Hematopoietic multipotent progenitor cell treated with erythropoietin and hydrocortisone succinate and interleukin-3 and kit ligand, for 15 days (in vitro differentiated cells): Measurements from ENCODE around the gene DAZAP1.

Experiments used
- DNase-seq: peaks from one replicate; pipeline ENCODE4 v3.0.0-alpha.2; 2015; ENCODE audit warnings: low spot score

The DAZAP1 gene

GRCh38 chr19:1394252-1395193, 12.9 kb upstream of the DAZAP1 start:
- no peak for DNase-seq

DNA sequence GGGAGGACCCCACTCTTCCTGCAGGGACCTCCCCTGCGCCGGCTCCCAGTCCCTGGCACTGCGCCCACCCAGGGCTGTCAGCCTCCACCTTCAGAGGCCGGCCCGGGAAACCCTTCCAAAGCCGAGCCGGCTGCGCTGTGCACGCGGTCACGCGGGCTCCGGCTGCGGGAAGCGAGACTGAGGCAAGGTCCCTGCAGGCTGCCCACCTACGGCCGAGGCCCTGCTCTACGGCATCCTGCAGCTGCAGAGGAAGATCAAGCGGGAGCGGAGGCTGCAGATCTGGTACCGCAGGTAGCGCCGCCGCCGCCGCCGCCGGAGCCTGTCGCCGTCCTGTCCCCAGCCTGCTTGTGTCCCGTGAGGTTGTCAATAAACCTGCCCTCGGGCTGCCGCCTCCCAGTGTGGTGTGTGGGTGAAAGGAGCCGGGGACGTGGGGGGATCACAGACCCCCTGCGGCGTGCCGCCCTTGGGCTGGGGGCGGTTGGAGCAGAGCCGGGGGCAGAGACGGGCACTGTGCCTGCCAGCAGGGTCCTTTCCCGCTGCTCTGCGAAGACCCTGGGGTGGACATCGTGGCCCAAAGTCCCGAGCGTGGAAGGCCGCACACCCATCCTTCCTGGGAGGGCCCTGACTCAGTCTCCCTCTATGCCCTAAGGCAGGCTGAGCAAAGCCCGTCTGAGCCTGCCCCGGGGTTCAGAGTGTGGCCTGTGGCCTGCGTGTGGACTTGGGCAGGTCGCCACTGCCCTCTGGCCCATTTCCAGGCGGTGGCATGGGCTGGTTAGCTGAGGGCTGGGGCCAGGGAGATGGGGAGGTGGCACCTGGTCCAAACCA, 12.0 kb upstream of the DAZAP1 start:
- no peak for DNase-seq

DNA sequence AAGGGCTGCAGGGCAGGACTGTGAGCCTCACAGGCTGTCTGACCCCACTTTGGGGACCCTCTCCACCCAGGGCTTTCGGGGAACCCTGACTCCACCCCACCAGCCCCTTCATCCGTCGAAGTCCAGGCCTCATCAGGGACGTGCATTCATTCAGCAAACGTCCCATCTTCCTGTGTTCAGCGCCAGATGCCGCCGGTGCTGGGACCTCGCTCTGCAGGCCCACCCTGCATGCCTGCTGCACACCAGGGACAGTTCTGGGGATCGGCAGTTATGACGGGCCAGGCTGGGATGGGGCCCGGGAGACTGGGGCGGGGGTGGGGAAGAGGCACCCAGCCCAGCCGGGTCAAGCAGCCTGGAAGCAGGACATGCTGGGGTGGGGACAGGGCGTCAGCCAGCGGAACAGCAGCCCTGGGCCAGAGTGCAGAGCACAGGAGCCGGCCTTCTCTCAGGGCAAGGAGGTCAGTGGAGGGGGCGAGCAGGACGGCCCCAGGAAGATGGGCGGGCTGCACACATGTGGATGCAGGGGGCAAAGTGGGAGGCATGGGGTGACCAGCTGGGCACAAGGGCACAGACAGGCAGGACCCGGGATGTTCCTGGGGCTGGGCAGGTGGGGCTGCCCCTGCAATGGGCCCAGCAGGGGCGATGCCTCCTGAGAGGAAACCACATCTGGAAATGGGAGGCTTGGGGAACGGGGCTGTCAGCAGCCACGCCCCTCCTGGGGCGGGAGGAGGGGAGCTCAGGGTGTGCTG, 11.2 kb upstream of the DAZAP1 start:
- no peak for DNase-seq

DNA sequence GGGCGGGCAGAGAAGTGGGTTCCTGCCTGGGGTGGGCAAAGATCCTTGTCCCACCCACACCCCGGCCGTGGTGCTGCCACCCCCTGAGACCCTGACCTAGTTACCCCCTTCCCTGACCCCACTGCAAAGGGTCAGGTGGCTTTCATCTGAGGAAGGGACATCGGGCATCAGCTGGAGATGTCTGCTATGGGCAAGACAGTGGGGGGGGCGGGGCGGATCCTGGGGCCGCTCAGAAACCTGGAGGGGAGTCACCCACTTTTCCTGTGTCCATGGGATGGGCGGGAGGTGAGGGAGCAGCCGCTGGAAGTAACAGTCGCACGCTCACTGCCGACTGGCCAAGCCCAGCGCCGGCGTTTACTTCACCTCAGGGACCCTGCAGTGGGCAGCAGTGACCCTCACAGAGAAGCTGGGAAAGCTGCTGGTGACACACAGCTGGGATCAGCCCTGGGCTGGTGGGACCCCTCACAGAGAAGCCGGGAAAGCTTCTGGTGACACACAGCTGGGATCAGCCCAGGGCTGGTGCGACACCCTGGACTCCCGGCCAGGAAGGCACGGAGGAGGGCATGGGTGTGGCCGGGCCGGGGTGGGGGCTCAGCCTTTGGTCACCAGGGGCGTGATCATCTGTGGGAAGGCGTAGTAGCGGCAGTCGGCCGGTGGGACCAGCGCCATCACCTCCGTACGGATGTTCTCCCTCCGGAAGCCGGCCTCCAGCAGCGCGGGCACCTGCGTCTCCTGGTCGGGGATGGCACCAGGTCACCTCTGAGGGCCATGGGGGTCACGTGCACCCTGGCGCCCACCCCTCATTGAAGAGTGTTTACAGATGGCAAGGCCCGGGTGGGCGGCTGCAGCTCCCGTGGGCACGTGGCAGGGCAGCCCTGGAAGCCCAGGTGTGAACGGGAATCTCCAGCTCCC, 10.4 kb upstream of the DAZAP1 start:
- DNase-seq: no peak

GRCh38 chr19:1397838-1398237, 9.5 kb upstream of the DAZAP1 start:
- DNase-seq: no peak

DNA sequence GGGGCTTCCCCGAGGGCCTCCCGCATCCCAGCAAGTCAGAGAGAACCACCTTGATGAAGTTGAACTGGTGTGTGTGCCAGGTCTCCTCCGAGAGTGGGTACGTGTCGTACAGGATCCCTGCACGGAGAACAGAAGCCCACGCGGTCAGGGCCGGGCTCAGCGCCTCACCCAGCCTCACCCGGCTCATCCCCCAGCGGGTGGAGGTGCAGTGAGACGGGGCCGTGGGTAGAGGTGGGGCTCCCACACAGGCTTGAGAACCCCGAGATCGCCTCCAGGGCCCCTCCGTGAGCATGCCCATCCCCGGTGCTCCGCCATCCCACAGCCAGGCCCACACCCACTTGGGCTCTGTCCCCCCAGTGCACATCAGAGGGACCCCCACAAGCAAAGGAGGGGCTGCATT, 8.3 kb upstream of the DAZAP1 start:
- DNase-seq: no peak

DNA sequence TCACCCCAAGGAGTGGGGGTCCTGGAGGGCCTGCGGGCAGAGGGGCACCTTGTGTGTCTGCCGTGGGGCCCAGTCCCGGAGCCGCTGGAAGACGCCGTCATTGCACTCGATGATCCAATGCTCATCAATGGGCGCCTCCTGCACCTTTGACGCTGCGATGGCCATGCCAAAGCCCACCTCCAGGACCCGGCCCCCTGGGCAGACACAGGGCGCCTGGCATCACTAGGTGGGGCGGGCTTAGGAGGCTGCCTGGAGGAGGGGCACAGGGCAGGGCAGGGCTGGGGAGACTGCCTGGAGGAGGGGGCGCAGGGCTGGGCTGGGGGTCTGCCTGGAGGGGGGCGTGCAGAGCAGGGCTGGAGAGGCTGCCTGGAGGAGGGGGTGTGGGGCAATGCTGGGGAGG, 7.6 kb upstream of the DAZAP1 start:
- DNase-seq: no peak

DNA sequence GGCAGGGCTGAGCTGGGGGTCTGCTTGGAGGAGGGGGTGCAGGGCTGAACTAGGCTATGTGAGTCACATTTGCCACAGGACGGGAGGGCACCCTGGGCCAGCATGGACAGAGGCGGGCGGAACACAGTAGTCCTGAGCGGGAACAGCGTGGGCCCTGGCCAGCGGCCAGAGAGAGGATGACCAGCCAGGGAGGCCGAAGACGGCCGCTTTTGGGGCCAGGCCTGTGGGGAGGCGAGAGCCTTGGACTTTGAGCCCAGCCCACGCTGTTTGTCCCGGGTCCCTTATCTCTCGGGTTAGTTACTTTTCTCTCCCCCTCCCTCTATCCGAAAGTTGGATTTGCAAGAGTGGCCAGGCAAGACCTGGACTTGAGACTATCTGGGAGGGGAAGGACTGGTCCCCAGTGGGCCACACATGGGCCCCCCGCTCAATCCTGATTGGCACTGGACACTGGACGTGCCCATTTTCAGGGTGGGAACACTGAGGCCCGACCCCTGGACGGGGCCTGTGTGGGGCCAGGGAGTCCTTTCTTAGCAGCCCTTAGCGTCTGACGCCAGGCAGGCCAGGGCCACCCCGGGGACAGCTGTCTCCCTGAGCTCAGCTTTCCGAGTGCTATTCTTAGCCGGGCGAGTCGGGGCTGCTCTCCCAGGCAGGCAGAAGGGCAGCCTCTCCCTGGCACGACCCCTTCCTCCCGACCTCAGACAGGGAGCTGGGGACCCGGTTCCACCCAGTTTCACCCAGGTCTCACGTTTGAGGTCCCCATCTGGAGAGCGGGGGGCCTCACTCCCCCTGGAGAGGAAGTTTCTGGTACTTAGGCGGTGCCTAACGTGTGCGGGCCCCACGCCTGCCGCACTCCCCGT, 6.9 kb upstream of the DAZAP1 start:
- DNase-seq: no peak

DNA sequence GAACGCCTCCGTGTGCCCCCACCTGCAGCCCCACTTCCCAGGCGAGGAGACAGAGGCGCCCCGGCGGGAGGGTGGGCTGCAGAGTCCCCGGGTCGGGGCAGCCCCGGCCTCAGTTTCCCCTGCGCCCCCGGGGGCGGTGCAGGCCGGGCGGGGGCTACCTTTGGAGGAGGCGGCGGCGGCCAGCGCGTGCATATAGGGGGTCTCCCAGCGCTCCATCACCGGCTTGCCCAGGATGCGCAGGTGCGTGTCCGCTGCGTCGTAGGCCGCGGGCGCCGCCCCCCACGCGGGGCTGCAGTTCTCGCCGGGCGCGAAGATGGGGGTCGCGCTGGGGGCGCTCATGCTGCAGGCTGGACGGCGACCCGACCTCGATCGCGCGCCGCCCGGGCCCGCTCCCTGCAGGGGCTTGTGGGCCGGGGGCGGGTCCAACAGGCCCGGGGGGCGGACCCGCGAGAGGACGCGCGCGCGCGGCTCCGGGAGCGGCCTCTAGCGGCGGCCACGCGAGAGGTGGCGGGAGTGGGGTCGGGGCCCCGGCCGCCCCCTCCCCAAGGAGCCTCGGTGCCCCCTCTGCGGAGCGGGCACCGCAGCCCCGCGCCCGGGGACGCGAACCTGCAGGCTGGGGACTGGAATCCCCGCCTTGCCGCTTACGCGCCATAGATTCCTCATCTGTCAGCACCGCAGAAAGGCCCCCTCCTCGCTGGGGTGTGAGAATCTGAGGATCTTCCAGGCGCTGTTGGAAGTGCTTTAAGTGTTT, 6.1 kb upstream of the DAZAP1 start, which contains the start of gene GAMT:
GAMT (minus strand) TSS at position 405 of the 751 bp plus-strand sequence; CDS start at position 339, 66 bp downstream.
- DNase-seq: no peak

- DNase-seq: no peak
Observed at GRCh38 chr19:1401889-1402217, 5.5 kb upstream of the DAZAP1 start.

DNA sequence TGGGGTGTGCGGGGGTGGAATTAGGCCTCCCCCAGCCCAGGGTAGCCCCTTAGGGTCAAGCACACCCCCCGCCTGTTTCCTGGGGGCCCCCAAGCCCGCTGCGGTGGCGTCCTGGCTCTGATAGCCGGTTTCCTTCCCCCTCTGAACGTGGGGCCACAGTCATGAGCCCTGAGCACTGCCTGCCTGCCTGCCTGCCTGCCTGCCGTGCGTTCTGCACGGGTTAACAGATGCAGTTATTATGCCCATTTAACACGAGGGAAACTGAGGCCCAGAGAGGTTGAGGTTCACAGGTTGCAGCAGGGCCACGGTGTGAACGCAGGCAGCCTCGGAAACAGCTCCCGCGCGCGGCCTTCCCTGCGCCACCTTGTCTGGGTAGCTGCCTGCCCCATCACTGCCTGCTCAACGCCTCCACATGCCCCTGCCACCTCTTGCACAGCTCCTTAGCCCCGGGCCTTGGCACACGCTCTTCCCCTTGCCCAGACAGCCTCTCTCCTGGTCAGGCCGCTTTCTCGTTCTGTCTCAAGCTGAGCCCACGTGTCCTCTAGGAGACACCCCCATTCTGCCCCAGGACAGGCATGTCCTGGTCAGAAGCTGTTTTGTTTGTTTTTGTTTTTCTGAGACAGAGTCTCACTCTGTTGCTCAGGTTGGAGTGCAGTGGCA, 4.8 kb upstream of the DAZAP1 start:
- no peak for DNase-seq

DNA sequence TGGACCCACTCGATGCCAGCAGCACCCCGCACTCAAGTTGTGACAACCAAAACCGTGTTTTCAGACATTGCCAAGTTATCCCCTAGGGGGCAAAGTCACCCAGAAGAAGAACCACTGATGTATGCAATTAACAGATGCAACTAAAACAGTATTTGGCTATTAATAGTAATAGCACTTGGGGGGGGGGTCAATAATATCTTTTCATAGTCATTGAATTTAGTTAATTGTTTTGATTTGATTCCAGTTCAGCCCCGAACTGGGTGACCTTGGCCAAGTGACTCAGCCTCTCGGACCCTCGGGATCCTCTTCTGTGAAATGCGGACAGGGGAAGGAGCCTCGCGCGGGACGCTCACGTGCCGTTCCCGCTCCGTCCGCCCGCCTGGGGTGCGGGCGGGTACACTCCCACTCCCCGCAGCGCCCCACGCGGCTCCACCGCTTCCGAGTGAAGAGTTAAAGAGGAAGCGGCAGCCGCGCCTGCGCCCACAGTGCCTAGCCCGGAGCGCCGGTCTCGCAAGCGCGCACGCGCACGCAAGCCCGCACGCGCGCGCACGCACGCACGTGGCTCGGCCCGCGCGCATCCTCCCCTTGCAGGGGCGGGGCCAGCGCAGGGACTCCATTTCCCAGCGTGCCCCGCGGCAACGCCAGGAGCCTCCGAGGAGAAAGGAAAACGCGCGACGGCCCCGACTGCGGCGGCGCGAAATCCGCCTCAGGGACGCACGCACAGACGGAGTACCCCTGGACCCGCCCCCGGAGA, 435 bp upstream of the DAZAP1 start:
- peak; percentile 98 for DNase-seq

GRCh38 chr19:1408300-1409203, 1.2 kb downstream of the DAZAP1 start:
- DNase-seq: peak; percentile 45

GRCh38 chr19:1409204-1410005, 2.0 kb downstream of the DAZAP1 start:
- DNase-seq: no peak

- DNase-seq: no peak
Observed at GRCh38 chr19:1410136-1410786, 2.9 kb downstream of the DAZAP1 start.

DNA sequence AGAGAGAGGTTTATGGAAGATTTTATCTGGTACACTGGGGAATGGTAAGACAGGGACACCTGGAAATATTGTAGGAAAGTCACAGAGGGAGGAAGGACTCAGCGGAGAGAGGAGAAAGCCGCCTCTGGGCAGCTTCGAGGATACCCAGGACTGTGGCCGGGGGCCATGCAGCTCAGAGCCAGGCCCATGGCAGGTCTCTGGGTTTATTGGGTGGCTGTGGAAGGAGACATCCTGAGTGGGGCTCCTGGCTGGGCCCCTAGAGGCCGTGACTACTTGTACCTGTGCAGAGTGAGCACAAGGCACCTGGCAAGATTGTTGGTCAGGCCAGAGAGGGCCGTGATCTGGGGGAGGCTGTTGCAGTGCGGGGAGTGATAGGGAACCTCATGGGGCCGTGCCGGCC, 3.4 kb downstream of the DAZAP1 start:
- DNase-seq: no peak
